Kidney (tissue), 14 donors: ENCODE data around the gene TFR2. TPM values are rescaled to one million over a fixed set of nuclear protein-coding genes. Genes with fewer than 3 reads are reported as not detected.
"Not testable (repeated sequence)": the region's sequence is repeated elsewhere in the genome, so short reads cannot be mapped to it uniquely, and the experiment has no call there.

Experiments used
- DNase-seq, 5 donors: peaks; one replicate each; pipeline ENCODE4 v3.0.0-alpha.2; 2013 to 2020
- FAIRE-seq: peaks from 2 replicates; lab custom pipeline; 2012; peaks lifted over from hg19 to GRCh38; lab: Jason Lieb, UNC
- H3K27ac ChIP-seq, 2 donors: one replicate each; pipeline ENCODE4 v1.7.0; 2013; ENCODE audit warnings: low read depth in 2 of 2, low read length in 2 of 2, inconsistent platforms in 1 of 2
- H3K27me3 ChIP-seq: one replicate; pipeline ENCODE4 v1.7.1; 2013; ENCODE audit warnings: low read length, inconsistent platforms; ENCODE audit not compliant: control insufficient read depth, insufficient read depth
- H3K36me3 ChIP-seq, 3 donors: one replicate each; pipeline versions ENCODE4 v1.7.0 to v1.7.1; 2013; ENCODE audit warnings: low read length in 3 of 3, control low read depth in 1 of 3, inconsistent platforms in 1 of 3; ENCODE audit not compliant: insufficient read depth in 3 of 3, control insufficient read depth in 2 of 3
- H3K4me1 ChIP-seq, 3 donors: one replicate each; pipeline versions ENCODE4 v1.7.0 to v1.7.1; 2013; ENCODE audit warnings: low read length in 3 of 3, inconsistent platforms in 1 of 3, low read depth in 1 of 3; ENCODE audit not compliant: control insufficient read depth in 2 of 3, insufficient read depth in 2 of 3
- H3K4me3 ChIP-seq, 3 donors: one replicate each; pipeline versions ENCODE4 v1.7.0 to v1.8.1; 2013; ENCODE audit warnings: low read length in 3 of 3, control low read depth in 1 of 3, inconsistent platforms in 1 of 3
- H3K9ac ChIP-seq, 3 donors: one replicate each; pipeline versions ENCODE4 v1.7.0 to v1.7.1; 2013; ENCODE audit warnings: low read length in 3 of 3, control low read depth in 1 of 3, inconsistent platforms in 1 of 3
- H3K9me3 ChIP-seq, 3 donors: one replicate each; pipeline versions ENCODE4 v1.7.0 to v1.7.1; 2013; ENCODE audit warnings: low read length in 3 of 3, control low read depth in 1 of 3, inconsistent platforms in 1 of 3; ENCODE audit not compliant: control insufficient read depth in 2 of 3, insufficient read depth in 1 of 3
- CTCF ChIP-seq: IDR thresholded peaks from 3 replicates; pipeline ENCODE4 v1.5.1; 2012; ENCODE audit warnings: mild to moderate bottlenecking, moderate library complexity, borderline replicate concordance; ENCODE audit not compliant: insufficient read depth; ENCODE audit errors: extremely low read depth
- intact Hi-C: fragments of 100-400 bp; cut with DNase I; formaldehyde crosslinking; loops from one replicate; pipeline ENCODE4 v1.11.1; 2022
- polyA plus RNA-seq: library from polyadenylated mRNA; stranded (reverse); fragments of 350-450 nt; fragmentation: Illumina TruSeq; extraction: RNeasy Lipid Tissue Mini Kit (QIAGEN cat#74804); gene quantifications from one replicate; pipeline ENCODE4 v1.2.3, GENCODE V29; 2014; ENCODE audit warnings: low read depth, low replicate concordance; ENCODE audit not compliant: insufficient read depth
- total RNA-seq: library from RNA; stranded (reverse); fragmentation: NEBNext Ultra II Directional; extraction: Animal tissue kit (Norgen Biotek cat#: 25700); gene quantifications from one replicate; pipeline ENCODE4 v1.2.1, GENCODE V29; 2021
- donor health status: control.
- donor health status: control.
- donor health status: control.
- donor health status: control.
- donor health status: control.
- donor health status: DM: yes; HTN: yes; CAD: no.
- donor health status: Normal renal cell carcinoma (clear cell type).

Gene TFR2
- total and polyA plus RNA-seq, 2 donors from 2014 or later, result 0.22 to 0.79 TPM

- TF ChIP-seq CTCF, result no peak
- Histone ChIP-seq H3K27ac (peak within 1 kb of the TSS; percentile 93 to 99), H3K27me3 (no peaks in the 10 kb centered on the region), H3K9me3 (no peaks in the 10 kb centered on the region), H3K4me1 (peaks cover 0 to 3% (median 0%) of the 10 kb centered on the region in 3 donors), H3K36me3 (peaks cover 0 to 18% (median 13%) of the 10 kb centered on the region in 3 donors), H3K4me3 (peak within 1 kb of the TSS; percentile 72 to 85 (median 79)), H3K9ac (peak within 1 kb of the TSS; percentile 74 to 87 (median 81))
- intact Hi-C loops, result no loop called here
- DNase-seq (peak; percentile 99 to 100 (median 100)), FAIRE-seq (peak; percentile 81)
Measured at GRCh38 chr7:100673302-100673941, 32.1 kb upstream of the TFR2 start, which contains the start of gene GNB2. TSS of gene GNB2 (plus strand) at chr7:100673740. CDS start at chr7:100676266, 2,526 bp downstream.

- Histone ChIP-seq H3K9me3 (no peaks in the 10 kb centered on the region), H3K4me1 (peaks cover 0 to 3% (median 0%) of the 10 kb centered on the region in 3 donors), H3K9ac (no peak overlapping the region), H3K36me3 (peaks cover 0 to under 1% (median under 1%) of the 10 kb centered on the region in 3 donors), H3K27ac (no peak overlapping the region), H3K27me3 (no peaks in the 10 kb centered on the region), H3K4me3 (no peak overlapping the region)
- FAIRE-seq (no peak), DNase-seq (peak in 1 of 5 donors; percentile 22)
- no peak for TF ChIP-seq CTCF
- intact Hi-C loops, result no loop called here
Measured at GRCh38 chr7:100671353-100672327, 30.3 kb upstream of the TFR2 start.

GRCh38 chr7:100670074-100670473 is 28.7 kb upstream of the TFR2 start:
- DNase-seq, result no peak
- no peak overlapping the region for H3K27ac ChIP-seq
- no peak overlapping the region for H3K9ac ChIP-seq
- intact Hi-C loops, result no loop called here
- no peak for TF ChIP-seq CTCF
- H3K27me3 ChIP-seq, result no peaks in the 10 kb centered on the region
- no peaks in the 10 kb centered on the region for H3K36me3 ChIP-seq
- FAIRE-seq, result no peak
- H3K4me1 ChIP-seq, result no peaks in the 10 kb centered on the region
- H3K9me3 ChIP-seq, result no peaks in the 10 kb centered on the region
- H3K4me3 ChIP-seq, result no peak overlapping the region

- H3K9ac ChIP-seq, intact Hi-C loops, FAIRE-seq, H3K27me3 ChIP-seq, H3K36me3 ChIP-seq, H3K4me1 ChIP-seq, H3K27ac ChIP-seq, H3K4me3 ChIP-seq, H3K9me3 ChIP-seq: not testable (repeated sequence)
- peak in 1 of 5 donors; percentile 44 for DNase-seq
Measured at GRCh38 chr7:100669106-100669505, 27.8 kb upstream of the TFR2 start.
